ENCODE data around the gene CHST13.

The CHST13 gene

GRCh38 chr3:126547721-126548120, 23.8 kb downstream of the CHST13 start:
- Histone ChIP-seq H2BK12ac (ENCODE audit: low read length) (no peak overlapping the region), H3K27ac (ENCODE audit: low read depth, low read length) (no peak overlapping the region), H3K27me3 (ENCODE audit: insufficient read depth, low read length) (no peaks in the 10 kb centered on the region), H2AFZ (ENCODE audit: insufficient read depth, low read length, poor library complexity) (no peak overlapping the region), H3K4ac (ENCODE audit: low read depth, low read length) (no peak overlapping the region), H3K23ac (ENCODE audit: low read length) (no peak overlapping the region), H3K4me2 (ENCODE audit: low read length) (no peak overlapping the region), H2BK120ac (ENCODE audit: insufficient read depth, low read length, poor library complexity) (no peak overlapping the region), H4K91ac (ENCODE audit: low read depth, low read length) (no peak overlapping the region), H4K12ac (ENCODE audit: low read depth, low read length) (no peak overlapping the region), H2BK5ac (ENCODE audit: low read depth, low read length, poor library complexity) (no peak overlapping the region), H3K36me3 (ENCODE audit: control insufficient read depth in 1 of 2, insufficient read depth in 2 of 2, low read length in 2 of 2) (no peaks in the 10 kb centered on the region), H3K9ac (ENCODE audit: low read length) (no peak overlapping the region), H3K18ac (ENCODE audit: low read length) (no peak overlapping the region), H3K79me2 (ENCODE audit: control insufficient read depth, insufficient read depth, low read length, poor library complexity) (no peaks in the 10 kb centered on the region), H4K8ac (ENCODE audit: low read depth, low read length) (no peak overlapping the region), H3K14ac (ENCODE audit: low read length) (no peak overlapping the region), H3K79me1 (ENCODE audit: low read length) (no peaks in the 10 kb centered on the region), H3K4me3 (ENCODE audit: low read depth, low read length) (no peak overlapping the region), H3K4me1 (ENCODE audit: control insufficient read depth in 1 of 2, insufficient read depth in 2 of 2, low read length in 2 of 2) (no peaks in the 10 kb centered on the region), H3K9me3 (ENCODE audit: insufficient read depth, low read depth, low read length) (no peaks in the 10 kb centered on the region), H2AK5ac (ENCODE audit: low read length) (no peak overlapping the region)
- no CpG with 5 or more reads among the region's 1 CpG for whole genome bisulfite sequencing (ENCODE audit: extremely low coverage, insufficient coverage, insufficient read length)
- peak in 1 of 2 donors; percentile 25 for DNase-seq

- no peak overlapping the region for H4K91ac ChIP-seq (ENCODE audit: low read depth, low read length)
- no peak overlapping the region for H2AFZ ChIP-seq (ENCODE audit: insufficient read depth, low read length, poor library complexity)
- H3K4me3 ChIP-seq (ENCODE audit: low read depth, low read length), result no peak overlapping the region
- H3K14ac ChIP-seq (ENCODE audit: low read length), result no peak overlapping the region
- no peak overlapping the region for H3K27ac ChIP-seq (ENCODE audit: low read depth, low read length)
- H3K18ac ChIP-seq (ENCODE audit: low read length), result no peak overlapping the region
- no peaks in the 10 kb centered on the region for H3K27me3 ChIP-seq (ENCODE audit: insufficient read depth, low read length)
- no peak overlapping the region for H3K9ac ChIP-seq (ENCODE audit: low read length)
- WGBS (ENCODE audit: extremely low coverage, insufficient coverage, insufficient read length), result no CpG with 5 or more reads among the region's 9 CpGs
- H3K79me2 ChIP-seq (ENCODE audit: control insufficient read depth, insufficient read depth, low read length, poor library complexity), result no peaks in the 10 kb centered on the region
- no peaks in the 10 kb centered on the region for H3K79me1 ChIP-seq (ENCODE audit: low read length)
- no peak overlapping the region for H3K23ac ChIP-seq (ENCODE audit: low read length)
- H2AK5ac ChIP-seq (ENCODE audit: low read length), result no peak overlapping the region
- H2BK120ac ChIP-seq (ENCODE audit: insufficient read depth, low read length, poor library complexity), result no peak overlapping the region
- H3K4ac ChIP-seq (ENCODE audit: low read depth, low read length), result no peak overlapping the region
- H3K9me3 ChIP-seq (ENCODE audit: insufficient read depth, low read depth, low read length), result no peaks in the 10 kb centered on the region
- H3K36me3 ChIP-seq (ENCODE audit: control insufficient read depth in 1 of 2, insufficient read depth in 2 of 2, low read length in 2 of 2), result no peaks in the 10 kb centered on the region
- no peak overlapping the region for H2BK12ac ChIP-seq (ENCODE audit: low read length)
- no peaks in the 10 kb centered on the region for H3K4me1 ChIP-seq (ENCODE audit: control insufficient read depth in 1 of 2, insufficient read depth in 2 of 2, low read length in 2 of 2)
- no peak overlapping the region for H4K8ac ChIP-seq (ENCODE audit: low read depth, low read length)
- DNase-seq, result no peak
- H2BK5ac ChIP-seq (ENCODE audit: low read depth, low read length, poor library complexity), result no peak overlapping the region
- H4K12ac ChIP-seq (ENCODE audit: low read depth, low read length), result no peak overlapping the region
- H3K4me2 ChIP-seq (ENCODE audit: low read length), result no peak overlapping the region
Observed at GRCh38 chr3:126548556-126549466, 24.9 kb downstream of the CHST13 start.

- H3K18ac ChIP-seq (ENCODE audit: low read length), result no peak overlapping the region
- H3K14ac ChIP-seq (ENCODE audit: low read length), result no peak overlapping the region
- H3K23ac ChIP-seq (ENCODE audit: low read length), result no peak overlapping the region
- DNase-seq, result no peak
- H2AFZ ChIP-seq (ENCODE audit: insufficient read depth, low read length, poor library complexity), result no peak overlapping the region
- H3K4me1 ChIP-seq (ENCODE audit: control insufficient read depth in 1 of 2, insufficient read depth in 2 of 2, low read length in 2 of 2), result no peaks in the 10 kb centered on the region
- H3K9ac ChIP-seq (ENCODE audit: low read length), result no peak overlapping the region
- H3K4ac ChIP-seq (ENCODE audit: low read depth, low read length), result no peak overlapping the region
- no peak overlapping the region for H2BK12ac ChIP-seq (ENCODE audit: low read length)
- no peaks in the 10 kb centered on the region for H3K79me2 ChIP-seq (ENCODE audit: control insufficient read depth, insufficient read depth, low read length, poor library complexity)
- H2BK5ac ChIP-seq (ENCODE audit: low read depth, low read length, poor library complexity), result no peak overlapping the region
- H2AK5ac ChIP-seq (ENCODE audit: low read length), result no peak overlapping the region
- H3K27ac ChIP-seq (ENCODE audit: low read depth, low read length), result no peak overlapping the region
- H3K79me1 ChIP-seq (ENCODE audit: low read length), result no peaks in the 10 kb centered on the region
- H3K4me3 ChIP-seq (ENCODE audit: low read depth, low read length), result no peak overlapping the region
- H3K36me3 ChIP-seq (ENCODE audit: control insufficient read depth in 1 of 2, insufficient read depth in 2 of 2, low read length in 2 of 2), result no peaks in the 10 kb centered on the region
- H3K27me3 ChIP-seq (ENCODE audit: insufficient read depth, low read length), result no peaks in the 10 kb centered on the region
- H2BK120ac ChIP-seq (ENCODE audit: insufficient read depth, low read length, poor library complexity), result no peak overlapping the region
- H3K4me2 ChIP-seq (ENCODE audit: low read length), result no peak overlapping the region
- no peaks in the 10 kb centered on the region for H3K9me3 ChIP-seq (ENCODE audit: insufficient read depth, low read depth, low read length)
- WGBS (ENCODE audit: extremely low coverage, insufficient coverage, insufficient read length), result no CpG with 5 or more reads among the region's 12 CpGs
- no peak overlapping the region for H4K91ac ChIP-seq (ENCODE audit: low read depth, low read length)
- H4K8ac ChIP-seq (ENCODE audit: low read depth, low read length), result no peak overlapping the region
- no peak overlapping the region for H4K12ac ChIP-seq (ENCODE audit: low read depth, low read length)
Observed at GRCh38 chr3:126549861-126550487, 26.0 kb downstream of the CHST13 start.

- DNase-seq, result no peak
- H3K27me3 ChIP-seq (ENCODE audit: insufficient read depth, low read length), result no peaks in the 10 kb centered on the region
- no peak overlapping the region for H2BK12ac ChIP-seq (ENCODE audit: low read length)
- H3K27ac ChIP-seq (ENCODE audit: low read depth, low read length), result no peak overlapping the region
- no peaks in the 10 kb centered on the region for H3K4me1 ChIP-seq (ENCODE audit: control insufficient read depth in 1 of 2, insufficient read depth in 2 of 2, low read length in 2 of 2)
- H2AK5ac ChIP-seq (ENCODE audit: low read length), result no peak overlapping the region
- H3K4me3 ChIP-seq (ENCODE audit: low read depth, low read length), result no peak overlapping the region
- no peak overlapping the region for H3K23ac ChIP-seq (ENCODE audit: low read length)
- no peaks in the 10 kb centered on the region for H3K79me1 ChIP-seq (ENCODE audit: low read length)
- no peak overlapping the region for H2BK5ac ChIP-seq (ENCODE audit: low read depth, low read length, poor library complexity)
- H3K79me2 ChIP-seq (ENCODE audit: control insufficient read depth, insufficient read depth, low read length, poor library complexity), result no peaks in the 10 kb centered on the region
- no peak overlapping the region for H3K9ac ChIP-seq (ENCODE audit: low read length)
- H3K36me3 ChIP-seq (ENCODE audit: control insufficient read depth in 1 of 2, insufficient read depth in 2 of 2, low read length in 2 of 2), result no peaks in the 10 kb centered on the region
- WGBS (ENCODE audit: extremely low coverage, insufficient coverage, insufficient read length), result no CpG with 5 or more reads among the region's 11 CpGs
- no peak overlapping the region for H4K91ac ChIP-seq (ENCODE audit: low read depth, low read length)
- no peaks in the 10 kb centered on the region for H3K9me3 ChIP-seq (ENCODE audit: insufficient read depth, low read depth, low read length)
- H4K12ac ChIP-seq (ENCODE audit: low read depth, low read length), result no peak overlapping the region
- no peak overlapping the region for H4K8ac ChIP-seq (ENCODE audit: low read depth, low read length)
- no peak overlapping the region for H2BK120ac ChIP-seq (ENCODE audit: insufficient read depth, low read length, poor library complexity)
- no peak overlapping the region for H2AFZ ChIP-seq (ENCODE audit: insufficient read depth, low read length, poor library complexity)
- H3K4ac ChIP-seq (ENCODE audit: low read depth, low read length), result no peak overlapping the region
- no peak overlapping the region for H3K4me2 ChIP-seq (ENCODE audit: low read length)
- H3K14ac ChIP-seq (ENCODE audit: low read length), result no peak overlapping the region
- no peak overlapping the region for H3K18ac ChIP-seq (ENCODE audit: low read length)
Observed at GRCh38 chr3:126550488-126551051, 26.6 kb downstream of the CHST13 start.

All from trophoblast cell (in vitro differentiated cells and primary cell).